Muscle of arm (tissue), 12 donors: Measurements from ENCODE around the gene SP2. TPM values are rescaled to one million over a fixed set of nuclear protein-coding genes. Genes with fewer than 3 reads are reported as not detected.
A peak's percentile ranks its signal among the peaks of the same experiment; 100 is the strongest.

Experiments
- DNase-seq: peaks from one replicate; pipeline ENCODE4 v3.0.0-alpha.2; 2013
- polyA plus RNA-seq, 12 donors: library from polyadenylated mRNA; unstranded; fragments of 120-200 nt; gene quantifications; one replicate each; pipeline ENCODE4 v1.2.1, GENCODE V29; 2013; ENCODE audit not compliant: insufficient read length in 12 of 12

SP2 gene
- polyA plus RNA-seq, 12 donors: 12.8 to 39.2 (median 15.4) TPM; not detected in 1

DNA sequence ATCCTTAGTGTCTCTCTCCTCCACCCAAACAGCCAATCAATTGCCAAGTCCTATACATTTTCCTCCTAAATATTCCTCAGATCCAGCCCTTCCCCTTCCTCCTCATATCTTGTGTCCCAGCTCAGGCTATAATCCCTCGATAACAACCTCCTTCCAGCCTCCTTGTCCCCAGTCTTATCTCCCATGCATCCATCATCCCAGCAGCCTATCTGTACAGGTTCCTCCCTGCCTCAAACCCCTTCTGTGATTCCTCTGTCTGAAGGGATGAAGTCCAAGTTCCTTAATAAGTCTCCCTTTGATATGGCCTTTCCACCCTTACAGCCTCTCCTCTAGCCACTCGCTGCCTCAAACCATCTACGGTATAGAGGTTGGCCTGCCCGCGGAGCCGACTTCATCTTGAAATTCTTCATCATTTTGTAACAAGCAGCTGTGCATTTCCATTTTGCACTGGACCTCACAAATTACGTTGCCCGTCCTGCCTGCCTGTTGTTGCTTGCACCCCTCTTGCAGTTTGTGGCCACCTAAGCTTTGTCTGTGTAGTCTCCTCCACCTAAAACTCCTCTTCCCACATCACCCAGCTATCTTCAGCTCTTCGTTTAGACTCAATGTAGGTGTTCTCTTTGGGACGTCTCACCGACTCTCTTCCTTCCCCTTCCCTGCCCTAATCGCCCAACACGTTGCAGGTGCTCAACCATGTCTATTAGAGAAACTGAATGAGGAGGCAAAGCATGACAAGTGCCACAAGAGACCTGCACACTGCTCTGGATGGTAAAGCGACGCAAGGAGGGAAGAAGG is 74.1 kb downstream of the SP2 start:
- no peak for DNase-seq

DNA sequence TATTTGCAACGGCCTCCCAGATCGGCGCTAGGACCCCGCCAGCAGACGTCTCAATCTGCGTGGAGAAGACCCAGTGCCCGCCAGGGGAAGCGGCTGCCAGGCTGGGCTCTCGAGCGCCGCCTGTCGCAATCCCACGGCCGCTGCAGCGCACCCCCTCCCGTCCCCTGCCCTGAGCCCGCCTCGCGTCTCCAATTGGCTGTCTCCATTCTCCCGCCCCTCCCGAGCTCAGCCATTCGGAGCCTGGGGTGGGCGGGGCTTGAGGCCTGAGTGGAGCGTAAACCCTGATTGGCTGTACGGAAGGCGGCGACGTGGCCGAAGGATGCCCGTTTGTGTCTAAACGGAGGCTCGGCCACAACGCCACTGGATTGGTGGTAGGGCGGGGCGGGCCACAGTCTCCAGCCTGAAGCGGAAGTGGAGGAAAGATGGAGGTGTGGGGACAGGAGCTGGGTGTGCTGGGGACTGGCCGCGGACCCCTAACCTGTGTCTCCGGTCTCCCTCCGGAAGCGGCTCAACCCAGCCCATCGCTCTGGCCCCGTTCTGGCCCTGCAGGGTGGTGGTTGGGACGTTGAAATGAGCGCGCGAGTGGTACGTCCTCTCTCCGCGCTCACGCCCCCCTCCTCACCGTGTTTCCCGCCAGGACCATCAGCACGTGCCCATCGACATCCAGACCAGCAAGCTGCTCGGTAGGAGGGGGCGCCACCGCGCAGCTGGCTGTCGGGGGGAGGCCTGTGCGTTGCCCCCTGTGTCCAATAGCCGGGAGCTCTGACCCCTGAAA is 74.9 kb downstream of the SP2 start, which contains the start of gene CDK5RAP3:
CDK5RAP3 (plus strand) TSS at position 389 of the 775 bp plus-strand sequence; CDS start at position 423, 34 bp downstream.
- peak; percentile 100 for DNase-seq

DNA sequence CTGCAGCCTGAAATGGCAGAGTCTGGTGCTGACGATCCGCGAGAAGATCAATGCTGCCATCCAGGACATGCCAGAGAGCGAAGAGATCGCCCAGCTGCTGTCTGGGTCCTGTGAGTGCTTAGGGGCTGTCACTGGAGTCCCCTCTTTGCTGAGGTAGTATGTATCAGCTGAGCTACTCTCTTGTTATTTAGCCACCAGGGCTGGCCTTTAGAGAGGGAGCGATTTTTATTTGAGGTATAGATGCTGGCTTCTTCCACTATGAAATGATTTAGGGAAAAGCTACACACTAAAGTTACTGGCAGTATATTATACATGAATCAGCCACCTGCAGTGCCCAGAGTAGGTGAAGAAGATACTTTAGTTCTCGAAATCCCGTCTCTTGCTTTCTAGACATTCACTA is 77.5 kb downstream of the SP2 start:
- DNase-seq: no peak

DNA sequence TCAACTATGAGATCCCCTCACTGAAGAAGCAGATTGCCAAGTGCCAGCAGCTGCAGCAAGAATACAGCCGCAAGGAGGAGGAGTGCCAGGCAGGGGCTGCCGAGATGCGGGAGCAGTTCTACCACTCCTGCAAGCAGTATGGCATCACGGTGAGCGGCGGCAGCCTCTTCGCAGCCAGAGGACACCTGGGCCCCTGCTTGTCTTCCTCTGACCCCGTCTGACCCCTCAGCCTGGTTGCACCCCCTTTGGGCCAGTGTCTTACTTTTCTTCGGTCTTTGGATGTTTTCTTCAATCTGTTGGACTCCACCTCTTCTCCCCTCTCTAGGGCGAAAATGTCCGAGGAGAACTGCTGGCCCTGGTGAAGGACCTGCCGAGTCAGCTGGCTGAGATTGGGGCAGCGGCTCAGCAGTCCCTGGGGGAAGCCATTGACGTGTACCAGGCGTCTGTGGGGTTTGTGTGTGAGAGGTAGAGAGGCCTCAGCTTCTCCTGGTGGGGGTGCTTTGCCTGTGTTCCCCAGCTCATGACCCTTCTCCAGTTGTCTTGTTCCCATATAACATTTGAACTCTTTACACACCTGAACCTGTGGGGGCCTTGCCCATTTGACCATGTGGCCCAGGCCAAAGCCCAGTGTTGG is 79.3 kb downstream of the SP2 start:
- DNase-seq: no peak

DNA sequence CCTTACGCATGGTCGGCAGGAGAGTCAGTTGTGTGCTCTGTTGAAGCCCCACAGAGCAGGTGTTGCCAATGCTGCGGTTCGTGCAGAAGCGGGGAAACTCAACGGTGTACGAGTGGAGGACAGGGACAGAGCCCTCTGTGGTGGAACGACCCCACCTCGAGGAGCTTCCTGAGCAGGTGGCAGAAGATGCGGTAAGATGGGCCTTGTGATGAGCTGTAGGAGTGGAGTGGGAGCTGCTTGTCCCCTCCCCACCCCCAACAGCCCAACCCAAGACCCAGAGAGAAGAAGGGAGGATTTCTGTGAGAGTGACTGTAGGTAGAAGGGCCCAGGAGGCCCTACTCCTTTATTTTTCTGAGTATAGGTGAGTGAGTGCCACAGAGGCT is 79.8 kb downstream of the SP2 start:
- no peak for DNase-seq

- peak; percentile 56 for DNase-seq
These were observed 82.3 kb downstream of the SP2 start for GRCh38 chr17:47978324-47978723.

Other genes starting within 250 kb of the SP2 start
- 100 to 1,000 TPM in 11 of 12 donors, 10 to 100 TPM in 1; 81.8 to 666 (median 173) TPM for gene KPNB1, start 246.3 kb upstream of the SP2 start, polyA plus RNA-seq
- 10 to 100 TPM in 11 of 12 donors, not detected in 1; 22.7 to 38.1 (median 28.5) TPM for gene TBKBP1, start 202.1 kb upstream of the SP2 start, polyA plus RNA-seq
- gene TBX21, start 163.0 kb upstream of the SP2 start, polyA plus RNA-seq: under 1 TPM in 9 of 12 donors, not detected in 3; 0.07 to 0.40 (median 0.15) TPM
- gene OSBPL7, start 74.4 kb upstream of the SP2 start, polyA plus RNA-seq: 10 to 100 TPM in 8 of 12 donors, 1 to 10 TPM in 3, not detected in 1; 6.9 to 18.8 (median 13.6) TPM
- gene MRPL10, start 64.7 kb upstream of the SP2 start, polyA plus RNA-seq: 10 to 100 TPM in 11 of 12 donors, not detected in 1; 38.6 to 66.4 (median 51.1) TPM
- 1 to 10 TPM in 5 of 12 donors, under 1 TPM in 5, not detected in 2; 0.57 to 1.8 (median 1.0) TPM for gene LRRC46, start 64.6 kb upstream of the SP2 start, polyA plus RNA-seq
- 10 to 100 TPM in 11 of 12 donors, not detected in 1; 15.6 to 45.1 (median 23.2) TPM for gene SCRN2, start 55.0 kb upstream of the SP2 start, polyA plus RNA-seq
- 1 to 10 TPM in 7 of 12 donors, under 1 TPM in 4, not detected in 1; 0.61 to 8.9 (median 1.5) TPM for gene SP6, start 45.1 kb upstream of the SP2 start, polyA plus RNA-seq
- 10 to 100 TPM in 7 of 12 donors, 1 to 10 TPM in 4, not detected in 1; 7.4 to 29.2 (median 10.7) TPM for gene PNPO, start 45.3 kb downstream of the SP2 start, polyA plus RNA-seq
- 10 to 100 TPM in 1 of 12 donors, 1 to 10 TPM in 1, under 1 TPM in 5, not detected in 5; 0.12 to 36.5 (median 0.64) TPM for gene PRR15L, start 61.6 kb downstream of the SP2 start, polyA plus RNA-seq
- gene CDK5RAP3, start 74.9 kb downstream of the SP2 start, polyA plus RNA-seq: 100 to 1,000 TPM in 1 of 12 donors, 10 to 100 TPM in 10, not detected in 1; 66.0 to 120 (median 74.3) TPM
- 10 to 100 TPM in 11 of 12 donors, not detected in 1; 36.1 to 70.2 (median 42.4) TPM for gene COPZ2, start 141.6 kb downstream of the SP2 start, polyA plus RNA-seq
- 100 to 1,000 TPM; 146 to 376 (median 279) TPM for gene NFE2L1, start 152.1 kb downstream of the SP2 start, polyA plus RNA-seq
- 100 to 1,000 TPM in 4 of 12 donors, 10 to 100 TPM in 7, not detected in 1; 76.0 to 134 (median 85.3) TPM for gene CBX1, start 205.2 kb downstream of the SP2 start, polyA plus RNA-seq
- 10 to 100 TPM in 7 of 12 donors, 1 to 10 TPM in 4, not detected in 1; 7.7 to 14.4 (median 10.2) TPM for gene SNX11, start 211.5 kb downstream of the SP2 start, polyA plus RNA-seq